Posterior cingulate gyrus (tissue), 11 donors: Measurements from ENCODE around the gene GRIK5.
"Not testable (repeated sequence)": the region's sequence is repeated elsewhere in the genome, so short reads cannot be mapped to it uniquely, and the experiment has no call there.

ENCODE experiments used
- DNase-seq, 10 donors: peaks; one replicate each; pipeline versions ENCODE4 v3.0.0 to v3.0.0-alpha.2; 2020 to 2021; ENCODE audit warnings: mixed read lengths in 3 of 10
- intact Hi-C: fragments of 100-400 bp; cut with DNase I; formaldehyde crosslinking; loops from one replicate; pipeline ENCODE4 v1.15.1; 2023

The GRIK5 gene

GRCh38 chr19:42069619-42070351 is at the start of gene GRIK5:
Gene GRIK5, minus strand, starts transcription at chr19:42070206. Its CDS starts 4,436 bp downstream, at chr19:42065770.
- peak in 9 of 10 donors; percentile 30 to 94 (median 57) for DNase-seq
- intact Hi-C loops: no loop called here

- intact Hi-C loops: no loop called here
- peak in 2 of 10 donors; percentile 46 to 49 for DNase-seq
These were observed 47.1 kb upstream of the GRIK5 start for GRCh38 chr19:42117076-42117475.

GRCh38 chr19:42116308-42117075 is 46.5 kb upstream of the GRIK5 start:
- intact Hi-C loops: no loop called here
- DNase-seq: peak in 1 of 10 donors; percentile 72

- intact Hi-C loops: no loop called here
- DNase-seq: peak in 1 of 10 donors; percentile 40
These were observed 45.7 kb upstream of the GRIK5 start for GRCh38 chr19:42115705-42116104.

- peak in 1 of 10 donors; percentile 29 for DNase-seq
- intact Hi-C loops: no loop called here
These were observed 45.2 kb upstream of the GRIK5 start for GRCh38 chr19:42115219-42115618.

GRCh38 chr19:42114412-42114811 is 44.4 kb upstream of the GRIK5 start:
- intact Hi-C loops: no loop called here
- DNase-seq: peak in 1 of 10 donors; percentile 45

- peak in 1 of 10 donors; percentile 27 for DNase-seq
- intact Hi-C loops: no loop called here
These were observed 43.8 kb upstream of the GRIK5 start for GRCh38 chr19:42113641-42114348.

GRCh38 chr19:42111811-42112210 is 41.8 kb upstream of the GRIK5 start:
- no peak for DNase-seq
- intact Hi-C loops: no loop called here

GRCh38 chr19:42111384-42111783 is 41.4 kb upstream of the GRIK5 start:
- intact Hi-C loops: no loop called here
- DNase-seq: peak in 1 of 10 donors; percentile 1

GRCh38 chr19:42110658-42111057 is 40.7 kb upstream of the GRIK5 start:
- intact Hi-C loops: no loop called here
- DNase-seq: no peak

GRCh38 chr19:42109896-42110295 is 39.9 kb upstream of the GRIK5 start:
- DNase-seq: peak in 2 of 10 donors; percentile 16 to 20
- intact Hi-C loops: no loop called here

- intact Hi-C loops: no loop called here
- peak; percentile 46 to 96 (median 75) for DNase-seq
These were observed 38.8 kb upstream of the GRIK5 start for GRCh38 chr19:42108527-42109389.

GRCh38 chr19:42105368-42105767 is 35.4 kb upstream of the GRIK5 start:
- no peak for DNase-seq
- intact Hi-C loops: no loop called here

- intact Hi-C loops: no loop called here
- DNase-seq: no peak
These were observed 32.9 kb upstream of the GRIK5 start for GRCh38 chr19:42102877-42103276.

GRCh38 chr19:42100241-42100640 is 30.2 kb upstream of the GRIK5 start:
- intact Hi-C loops, DNase-seq: not testable (repeated sequence)

GRCh38 chr19:42099336-42099925 is 29.4 kb upstream of the GRIK5 start:
- peak in 2 of 10 donors; percentile 47 to 73 for DNase-seq
- intact Hi-C loops: no loop called here

GRCh38 chr19:42098781-42099180 is 28.8 kb upstream of the GRIK5 start:
- intact Hi-C loops: no loop called here
- peak in 1 of 10 donors; percentile 45 for DNase-seq

- DNase-seq: peak in 1 of 10 donors; percentile 12
- intact Hi-C loops: no loop called here
These were observed 27.5 kb upstream of the GRIK5 start for GRCh38 chr19:42097461-42097860.

GRCh38 chr19:42096255-42096837 is 26.3 kb upstream of the GRIK5 start:
- peak in 1 of 10 donors; percentile 24 for DNase-seq
- intact Hi-C loops: no loop called here
